Muscle of leg (tissue), 11 donors: ENCODE data around the gene ENOSF1. TPM values are rescaled to one million over a fixed set of nuclear protein-coding genes. Genes with fewer than 3 reads are reported as not detected.
"Not testable (repeated sequence)": the region's sequence is repeated elsewhere in the genome, so short reads cannot be mapped to it uniquely, and the experiment has no call there.

Experiments
- DNase-seq: peaks from one replicate; pipeline ENCODE4 v3.0.0; 2013
- H3K27ac ChIP-seq: one replicate; pipeline ENCODE4 v1.5.1; 2013; ENCODE audit warnings: mild to moderate bottlenecking, low read length, control low read depth
- H3K27me3 ChIP-seq: one replicate; pipeline ENCODE4 v1.6.1; 2013; ENCODE audit warnings: low read length; ENCODE audit not compliant: control insufficient read depth, insufficient read depth
- H3K36me3 ChIP-seq: one replicate; pipeline ENCODE4 v1.6.1; 2013; ENCODE audit warnings: low read length; ENCODE audit not compliant: control insufficient read depth, insufficient read depth
- H3K4me1 ChIP-seq: one replicate; pipeline ENCODE4 v1.6.1; 2013; ENCODE audit warnings: low read length; ENCODE audit not compliant: control insufficient read depth, insufficient read depth
- H3K4me3 ChIP-seq: one replicate; pipeline ENCODE4 v1.5.1; 2013; ENCODE audit warnings: low read length, control low read depth
- H3K9me3 ChIP-seq: replicated peaks from 2 replicates; pipeline ENCODE4 v1.6.1; 2013; ENCODE audit warnings: low read depth, low read length; ENCODE audit not compliant: control insufficient read depth
- WGBS: methylation state at CpG from one replicate; pipeline ENCODE4 v1.1.5; 2013; ENCODE audit warnings: missing lambda C conversion rate; ENCODE audit not compliant: insufficient coverage; 5-methylcytosine and 5-hydroxymethylcytosine counted together
- polyA plus RNA-seq, 8 donors: library from polyadenylated mRNA; unstranded; fragments of 120-200 nt; gene quantifications; one replicate each; pipeline versions ENCODE4 v1.2.1 to v1.2.3, GENCODE V29; 2013; ENCODE audit warnings: inconsistent platforms in 1 of 8, low replicate concordance in 1 of 8; ENCODE audit not compliant: insufficient read length in 8 of 8, insufficient read depth in 1 of 8
- total RNA-seq: library from RNA; stranded (reverse); fragments of 120-200 nt; gene quantifications from one replicate; pipeline ENCODE4 v1.2.4, GENCODE V29; 2013

The ENOSF1 gene
- total and polyA plus RNA-seq, 9 donors, result 16.8 to 35.9 (median 20.5) TPM

DNA sequence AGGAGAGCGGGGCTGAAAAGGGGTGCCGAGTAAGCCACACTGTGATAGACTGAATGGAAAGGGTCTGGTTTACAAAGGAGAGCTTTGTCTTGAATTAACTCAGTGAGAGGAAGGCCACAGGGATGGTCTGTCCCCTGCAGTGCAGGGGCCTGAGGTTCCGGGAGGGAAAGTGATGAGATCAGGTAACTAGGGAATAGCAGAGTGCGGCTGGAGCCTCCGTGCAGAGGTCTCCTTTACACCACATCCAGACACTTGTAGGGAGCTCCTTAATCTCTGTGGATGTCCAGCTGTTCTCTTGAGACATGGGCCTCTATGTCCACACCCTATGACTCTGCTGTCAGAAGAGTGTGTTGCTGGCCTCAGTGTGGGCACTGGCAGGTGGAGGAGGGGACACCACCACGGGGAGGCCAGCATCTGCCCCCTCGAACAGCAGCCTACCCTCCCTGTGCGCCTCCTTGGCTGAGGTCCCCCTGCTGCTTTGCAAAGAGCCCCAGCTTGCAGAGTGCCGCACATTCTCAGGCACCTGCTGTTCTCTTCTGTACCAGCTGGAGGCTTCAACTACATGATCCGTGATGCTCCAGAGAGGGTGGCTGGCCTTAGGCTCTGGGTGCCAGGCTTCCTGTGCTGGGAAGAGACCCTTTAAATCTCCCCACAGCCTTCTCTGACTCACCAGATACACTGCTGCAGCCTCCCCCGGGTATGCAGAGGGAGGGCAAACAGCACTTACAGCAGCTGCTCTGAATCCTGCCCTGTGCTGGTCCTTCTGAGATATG lies 25.9 kb downstream of the ENOSF1 start:
- peaks cover 38% of the 10 kb centered on the region for H3K36me3 ChIP-seq

DNA sequence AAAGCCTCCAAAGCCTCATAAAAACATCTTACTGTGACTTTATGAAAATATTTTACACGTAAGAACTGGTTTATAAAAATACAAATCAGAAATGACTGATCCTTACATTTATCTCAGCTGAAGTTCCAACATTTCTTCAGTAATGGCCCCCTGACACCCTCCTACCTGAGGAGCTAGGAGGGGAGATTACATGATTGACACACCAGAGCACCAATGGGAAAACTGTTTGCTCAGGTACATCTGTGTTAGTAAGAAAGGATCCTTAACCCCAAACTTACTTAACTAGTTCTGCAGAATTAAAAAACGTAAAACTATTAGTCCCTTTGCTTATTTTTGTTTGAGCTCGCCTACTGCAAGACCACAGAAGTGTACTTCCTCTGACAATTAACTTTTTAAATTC lies 27.0 kb downstream of the ENOSF1 start:
- no CpG with 5 or more reads among the region's 3 CpGs for WGBS
- no peaks in the 10 kb centered on the region for H3K4me1 ChIP-seq
- H3K27ac ChIP-seq, result no peak overlapping the region
- no peak for DNase-seq
- no peak overlapping the region for H3K4me3 ChIP-seq
- peaks cover 39% of the 10 kb centered on the region for H3K36me3 ChIP-seq
- no peaks in the 10 kb centered on the region for H3K9me3 ChIP-seq
- H3K27me3 ChIP-seq, result no peaks in the 10 kb centered on the region

More for the DNA sequence above, 25.9 kb downstream of the ENOSF1 start:
- Histone ChIP-seq H3K9me3 (no peaks in the 10 kb centered on the region), H3K4me1 (no peaks in the 10 kb centered on the region), H3K27ac (no peak overlapping the region), H3K4me3 (no peak overlapping the region), H3K27me3 (no peaks in the 10 kb centered on the region)
- WGBS, result 73% methylated on average over 8 of the region's 11 CpGs
- no peak for DNase-seq

DNA sequence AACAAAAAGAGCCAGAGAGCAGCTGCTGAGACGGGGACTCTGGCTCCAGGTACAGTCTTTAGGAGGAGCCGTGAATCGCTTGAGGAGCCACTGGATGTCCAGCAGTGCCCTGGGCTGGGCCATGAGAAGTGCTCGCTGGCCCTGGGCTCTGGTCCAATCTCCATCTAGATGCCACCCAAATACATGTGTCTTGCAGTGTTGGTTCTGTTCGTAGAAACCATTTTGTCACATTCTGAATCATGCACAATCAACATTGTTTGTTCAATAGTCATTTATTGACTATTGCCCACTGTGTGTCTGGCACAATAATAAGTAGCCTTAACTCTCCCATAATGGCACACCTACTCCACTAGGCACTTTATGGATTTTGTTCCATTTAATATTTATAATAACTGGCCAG lies 28.9 kb downstream of the ENOSF1 start:
- 83% methylated on average over 5 of the region's 5 CpGs for WGBS
- H3K36me3 ChIP-seq, result peaks cover 47% of the 10 kb centered on the region
- H3K9me3 ChIP-seq, result no peaks in the 10 kb centered on the region
- no peak overlapping the region for H3K27ac ChIP-seq
- H3K4me1 ChIP-seq, result no peaks in the 10 kb centered on the region
- DNase-seq, result no peak
- no peaks in the 10 kb centered on the region for H3K27me3 ChIP-seq
- H3K4me3 ChIP-seq, result no peak overlapping the region

DNA sequence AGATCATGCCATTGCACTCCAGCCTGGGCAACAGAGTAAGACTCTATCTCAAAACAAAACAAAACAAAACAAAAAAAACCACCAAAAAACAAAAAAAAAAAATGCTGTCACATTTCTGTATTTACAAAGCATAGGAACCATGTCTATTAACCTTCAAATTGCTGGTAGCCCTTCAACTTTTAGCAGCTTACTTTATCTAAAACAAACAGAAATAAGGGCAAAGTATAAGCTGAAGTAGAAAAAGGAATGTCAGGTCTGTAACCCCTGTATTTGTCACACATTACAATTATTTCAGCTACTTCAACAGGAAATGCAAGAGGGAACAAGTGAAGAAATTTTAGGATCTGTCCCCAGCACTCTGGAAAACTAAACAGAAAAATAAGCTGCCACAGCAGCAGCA lies 29.6 kb downstream of the ENOSF1 start:
- DNase-seq, result no peak
- no peaks in the 10 kb centered on the region for H3K4me1 ChIP-seq
- H3K27me3 ChIP-seq, result no peaks in the 10 kb centered on the region
- H3K36me3 ChIP-seq, result peaks cover 46% of the 10 kb centered on the region
- no peak overlapping the region for H3K27ac ChIP-seq
- H3K9me3 ChIP-seq, result no peaks in the 10 kb centered on the region
- no peak overlapping the region for H3K4me3 ChIP-seq

DNA sequence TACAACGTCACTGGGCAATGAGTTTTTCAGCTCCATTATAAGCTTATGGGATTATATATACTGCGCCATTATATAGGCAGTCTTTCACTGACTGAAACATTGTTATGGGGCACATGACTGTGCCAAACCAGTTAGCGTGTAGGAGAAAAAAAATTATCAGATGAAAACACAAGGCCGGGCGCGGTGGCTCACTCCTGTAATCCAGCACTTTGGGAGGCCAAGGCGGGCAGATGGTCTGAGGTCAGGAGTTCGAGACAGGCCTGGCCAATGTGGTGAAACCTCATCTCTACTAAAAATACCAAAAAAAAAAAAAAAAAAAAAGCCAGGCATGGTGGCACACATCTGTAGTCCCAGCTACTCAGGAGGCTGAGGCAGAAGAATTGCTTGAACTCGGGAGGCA lies 30.0 kb downstream of the ENOSF1 start:
- 82% methylated on average over 4 of the region's 9 CpGs for WGBS
- H3K4me3 ChIP-seq, H3K4me1 ChIP-seq, H3K27me3 ChIP-seq, H3K27ac ChIP-seq, DNase-seq, H3K9me3 ChIP-seq: not testable (repeated sequence)
- H3K36me3 ChIP-seq, result peaks cover 49% of the 10 kb centered on the region

DNA sequence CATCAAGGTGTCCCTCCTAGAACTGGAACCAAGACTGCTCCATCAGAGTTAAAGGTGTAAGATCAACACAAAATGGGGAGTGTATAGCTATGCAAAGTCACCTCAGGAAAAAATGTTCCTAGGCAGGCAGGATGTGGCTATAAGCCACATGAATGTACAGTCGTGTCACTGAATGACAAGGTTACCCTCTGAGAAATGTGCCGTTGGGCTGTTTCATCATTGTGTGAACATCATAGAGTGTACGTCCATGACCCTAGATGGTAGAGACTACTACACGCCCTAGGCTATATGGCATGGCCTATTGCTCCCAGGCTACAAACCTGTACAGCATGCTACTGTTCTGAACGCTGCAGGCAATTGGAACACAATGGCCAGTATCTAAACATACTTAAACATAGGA lies 30.4 kb downstream of the ENOSF1 start:
- Histone ChIP-seq H3K4me3 (no peak overlapping the region), H3K4me1 (no peaks in the 10 kb centered on the region), H3K27ac (no peak overlapping the region), H3K9me3 (no peaks in the 10 kb centered on the region), H3K27me3 (no peaks in the 10 kb centered on the region), H3K36me3 (peaks cover 50% of the 10 kb centered on the region)
- no peak for DNase-seq
- WGBS, result 93% methylated on average over 4 of the region's 5 CpGs

DNA sequence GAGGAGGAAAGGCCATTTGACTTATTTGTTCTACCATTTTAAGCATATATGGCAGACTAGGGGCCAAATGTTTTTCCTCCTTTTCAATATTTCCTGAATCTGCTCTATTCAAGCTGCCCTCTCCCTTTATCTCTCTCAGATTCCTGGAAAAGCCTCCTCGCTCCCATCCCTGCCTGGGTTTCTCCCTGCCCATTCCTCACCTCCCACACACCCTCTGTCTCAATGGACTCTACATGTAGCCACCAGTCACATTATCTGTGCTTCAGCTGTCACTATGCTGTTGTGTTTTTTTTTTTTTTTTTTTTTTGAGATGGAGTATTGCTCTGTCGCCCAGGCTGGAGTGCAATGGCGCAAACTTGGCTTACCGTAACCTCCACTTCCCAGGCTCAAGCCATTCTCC lies 32.0 kb downstream of the ENOSF1 start:
- Histone ChIP-seq H3K4me1 (no peaks in the 10 kb centered on the region), H3K27me3 (no peaks in the 10 kb centered on the region), H3K4me3 (no peak overlapping the region), H3K36me3 (peaks cover 48% of the 10 kb centered on the region), H3K9me3 (no peaks in the 10 kb centered on the region), H3K27ac (no peak overlapping the region)
- 100% methylated on average over 1 of the region's 4 CpGs for WGBS
- DNase-seq, result no peak

DNA sequence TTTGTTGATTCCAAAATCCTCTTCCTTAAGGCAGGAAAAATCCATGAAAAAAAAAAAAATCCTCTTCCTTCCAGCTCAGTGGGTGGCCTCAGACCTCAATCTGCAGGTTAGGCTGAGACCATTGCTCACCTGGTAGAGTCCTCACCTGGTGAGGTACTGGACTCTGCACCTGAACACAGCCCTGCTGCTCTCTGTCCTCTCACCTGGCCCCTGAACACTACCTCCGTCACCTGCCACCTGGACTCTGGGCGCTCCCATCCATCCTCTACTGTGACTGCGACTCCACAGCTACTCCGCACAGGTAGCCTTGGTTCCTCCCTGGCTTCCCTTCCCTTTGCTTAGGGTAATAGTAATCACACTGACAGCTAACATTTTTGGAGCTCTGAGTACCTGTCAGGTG lies 32.9 kb downstream of the ENOSF1 start:
- DNase-seq, result no peak
- H3K4me3 ChIP-seq, result no peak overlapping the region
- no peaks in the 10 kb centered on the region for H3K4me1 ChIP-seq
- no peaks in the 10 kb centered on the region for H3K9me3 ChIP-seq
- WGBS, result 98% methylated on average over 4 of the region's 4 CpGs
- H3K27ac ChIP-seq, result no peak overlapping the region
- peaks cover 49% of the 10 kb centered on the region for H3K36me3 ChIP-seq
- H3K27me3 ChIP-seq, result no peaks in the 10 kb centered on the region

DNA sequence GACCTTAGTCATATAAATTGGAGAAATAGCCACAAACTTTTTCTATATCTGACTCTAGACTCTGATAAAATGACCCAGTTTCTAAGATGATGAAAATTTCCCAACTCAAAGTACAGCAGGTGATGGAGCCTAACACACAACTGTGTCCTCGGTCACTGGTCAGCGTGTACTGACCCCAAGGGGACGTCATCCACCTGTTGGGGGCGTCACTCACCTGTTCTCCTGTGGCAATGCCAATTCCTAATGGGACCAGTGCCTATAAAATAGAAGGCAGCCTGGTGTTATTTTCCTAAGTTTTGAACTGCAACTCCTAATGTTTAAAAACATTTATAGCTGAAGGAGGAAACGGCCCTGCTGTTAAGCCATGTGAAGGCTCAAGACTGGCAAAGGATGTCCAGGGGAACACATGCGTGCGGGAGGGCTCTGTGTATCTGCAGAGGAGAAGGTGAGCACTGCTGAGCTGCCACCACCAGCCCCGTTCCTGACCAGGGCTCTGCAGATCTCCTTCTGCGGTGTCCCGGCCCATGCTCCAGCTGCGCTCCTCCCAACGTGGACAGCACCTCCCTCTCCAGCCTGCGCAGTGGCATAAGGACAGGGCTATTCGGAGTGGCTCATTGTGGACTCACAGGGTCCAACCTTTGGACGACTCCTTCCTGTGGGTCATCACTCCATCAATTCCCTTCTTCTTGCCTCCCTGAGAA lies 33.8 kb downstream of the ENOSF1 start:
- no peak for DNase-seq
- Histone ChIP-seq H3K4me1 (no peaks in the 10 kb centered on the region), H3K9me3 (no peaks in the 10 kb centered on the region), H3K27me3 (no peaks in the 10 kb centered on the region), H3K4me3 (no peak overlapping the region), H3K27ac (no peak overlapping the region), H3K36me3 (peaks cover 52% of the 10 kb centered on the region)
- WGBS, result 87% methylated on average over 9 of the region's 15 CpGs

DNA sequence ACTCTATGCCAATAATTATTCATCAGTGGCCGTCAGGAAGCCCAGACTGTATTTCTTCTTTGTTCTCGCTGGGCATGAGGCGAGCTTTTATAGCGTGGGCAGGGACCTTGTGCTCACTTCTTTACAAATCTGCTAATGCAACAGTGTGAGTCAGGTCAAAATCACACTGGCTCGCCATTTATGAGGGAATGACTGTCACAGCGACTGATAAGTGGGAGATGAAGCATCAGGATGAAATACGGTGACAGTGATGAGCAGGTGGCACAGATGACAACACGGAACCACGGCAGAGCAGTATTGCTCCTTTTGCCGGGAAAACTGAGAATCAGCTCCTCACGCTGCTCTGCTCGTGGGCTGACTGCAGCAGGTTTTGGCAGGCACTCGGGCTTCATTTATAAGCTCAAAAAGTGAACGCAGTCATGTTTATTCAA lies 34.5 kb downstream of the ENOSF1 start:
- WGBS, result 79% methylated on average over 13 of the region's 14 CpGs
- no peak for DNase-seq
- no peak overlapping the region for H3K27ac ChIP-seq
- H3K4me3 ChIP-seq, result no peak overlapping the region
- peaks cover 48% of the 10 kb centered on the region for H3K36me3 ChIP-seq
- no peaks in the 10 kb centered on the region for H3K27me3 ChIP-seq
- no peaks in the 10 kb centered on the region for H3K9me3 ChIP-seq
- no peaks in the 10 kb centered on the region for H3K4me1 ChIP-seq
